Activated CD4-positive, alpha-beta T cell treated with anti-CD3 and anti-CD28 coated beads, Interleukin-2, amount 10 ng/mL, durations not matched to agents 7 days and 5 days (primary cell): Measurements from ENCODE around the gene HDGFL2. TPM values are rescaled to one million over a fixed set of nuclear protein-coding genes. Genes with fewer than 3 reads are reported as not detected.

Experiments used
- CTCF ChIA-PET: fragments of 350-600 bp; sonication (Branson Sonifier 250); formaldehyde crosslinking; loops from one replicate; lab custom pipeline; 2021; ENCODE audit warnings: antibody characterized with exemption; lab: Charles Lee
- POLR2A ChIA-PET: fragments of 350-600 bp; sonication (Branson Sonifier 250); formaldehyde crosslinking; loops from one replicate; lab custom pipeline; 2021; ENCODE audit warnings: antibody characterized with exemption; lab: Charles Lee
- DNase-seq: peaks from one replicate; pipeline ENCODE4 v3.0.0-alpha.2; 2020
- H3K27ac Mint-ChIP-seq: one replicate; pipeline ENCODE4 v1.8.0; 2021; ENCODE audit warnings: mild to moderate bottlenecking, moderate library complexity, mixed read lengths
- H3K27me3 Mint-ChIP-seq: one replicate; pipeline ENCODE4 v1.8.0; 2021; ENCODE audit warnings: mixed read lengths
- H3K36me3 Mint-ChIP-seq: one replicate; pipeline ENCODE4 v1.8.0; 2021; ENCODE audit warnings: low read depth, mixed read lengths
- H3K4me1 Mint-ChIP-seq: one replicate; pipeline ENCODE4 v1.8.0; 2021; ENCODE audit warnings: mixed read lengths
- H3K4me3 Mint-ChIP-seq: one replicate; pipeline ENCODE4 v1.8.0; 2021; ENCODE audit warnings: mild to moderate bottlenecking, moderate library complexity, mixed read lengths
- H3K9me3 Mint-ChIP-seq: one replicate; pipeline ENCODE4 v1.8.0; 2021; ENCODE audit warnings: mixed read lengths
- total RNA-seq, 2 experiments: library from RNA; stranded (reverse); gene quantifications; one replicate each; pipeline ENCODE4 v1.2.3, GENCODE V29; 2021

Gene HDGFL2
- total RNA-seq, result 10 to 100 TPM; 58.3 to 62.1 TPM

GRCh38 chr19:4472174-4472974 is at the start of gene HDGFL2:
HDGFL2 (plus strand) TSS chr19:4472297; CDS start chr19:4472351, 54 bp downstream.
- H3K27ac Mint-ChIP-seq, result peak within 1 kb of the TSS; percentile 76
- H3K36me3 Mint-ChIP-seq, result peaks cover 5% of the 10 kb centered on the region
- H3K27me3 Mint-ChIP-seq, result no peaks in the 10 kb centered on the region
- ChIA-PET CTCF (interaction anchor here (1.6 to 2.0 kb wide), 2 partner anchors 72 to 205 kb away, joined by 4 to 11 read pairs; partner anchors contain the start of gene SH3GL1), POLR2A (interaction anchor here (0.6 kb wide), 1 partner anchor 24 kb away, joined by 3 read pairs; no protein-coding TSS in a partner anchor)
- H3K9me3 Mint-ChIP-seq, result no peaks in the 10 kb centered on the region
- DNase-seq, result no peak
- H3K4me3 Mint-ChIP-seq, result peak within 1 kb of the TSS; percentile 75
- peaks cover 23% of the 10 kb centered on the region for H3K4me1 Mint-ChIP-seq

- no peak overlapping the region for H3K4me3 Mint-ChIP-seq
- no peaks in the 10 kb centered on the region for H3K27me3 Mint-ChIP-seq
- POLR2A ChIA-PET, result no interaction called here
- peaks cover 34% of the 10 kb centered on the region for H3K36me3 Mint-ChIP-seq
- peak overlapping the region; percentile 17 for H3K27ac Mint-ChIP-seq
- H3K9me3 Mint-ChIP-seq, result no peaks in the 10 kb centered on the region
- CTCF ChIA-PET, result no interaction called here
- H3K4me1 Mint-ChIP-seq, result peaks cover 11% of the 10 kb centered on the region
- no peak for DNase-seq
Measured at GRCh38 chr19:4423416-4424126, 48.5 kb upstream of the HDGFL2 start.

DNA sequence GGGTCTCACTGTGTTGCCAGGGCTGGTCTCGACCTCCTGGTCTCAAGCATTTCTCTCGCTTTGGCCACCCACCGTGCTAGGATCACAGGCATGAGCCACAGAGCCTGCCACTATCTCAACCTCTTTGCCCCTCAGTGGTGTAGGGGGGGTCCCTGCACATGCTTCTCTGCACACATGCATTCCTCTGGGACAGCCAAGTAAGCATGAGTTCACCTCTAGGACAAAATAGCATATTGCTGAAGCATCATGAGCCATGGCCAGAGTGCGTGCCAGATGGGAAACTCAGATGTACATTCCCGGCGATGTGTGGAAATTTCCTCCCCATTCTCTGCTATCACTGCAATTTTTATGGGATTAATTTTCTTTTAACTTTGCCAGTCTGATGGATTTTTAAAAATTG is 46.6 kb upstream of the HDGFL2 start:
- peak overlapping the region; percentile 14 for H3K27ac Mint-ChIP-seq
- POLR2A ChIA-PET, result no interaction called here
- H3K27me3 Mint-ChIP-seq, result no peaks in the 10 kb centered on the region
- H3K4me1 Mint-ChIP-seq, result peaks cover 11% of the 10 kb centered on the region
- no peak for DNase-seq
- H3K4me3 Mint-ChIP-seq, result no peak overlapping the region
- H3K9me3 Mint-ChIP-seq, result no peaks in the 10 kb centered on the region
- CTCF ChIA-PET, result no interaction called here
- peaks cover 45% of the 10 kb centered on the region for H3K36me3 Mint-ChIP-seq

DNA sequence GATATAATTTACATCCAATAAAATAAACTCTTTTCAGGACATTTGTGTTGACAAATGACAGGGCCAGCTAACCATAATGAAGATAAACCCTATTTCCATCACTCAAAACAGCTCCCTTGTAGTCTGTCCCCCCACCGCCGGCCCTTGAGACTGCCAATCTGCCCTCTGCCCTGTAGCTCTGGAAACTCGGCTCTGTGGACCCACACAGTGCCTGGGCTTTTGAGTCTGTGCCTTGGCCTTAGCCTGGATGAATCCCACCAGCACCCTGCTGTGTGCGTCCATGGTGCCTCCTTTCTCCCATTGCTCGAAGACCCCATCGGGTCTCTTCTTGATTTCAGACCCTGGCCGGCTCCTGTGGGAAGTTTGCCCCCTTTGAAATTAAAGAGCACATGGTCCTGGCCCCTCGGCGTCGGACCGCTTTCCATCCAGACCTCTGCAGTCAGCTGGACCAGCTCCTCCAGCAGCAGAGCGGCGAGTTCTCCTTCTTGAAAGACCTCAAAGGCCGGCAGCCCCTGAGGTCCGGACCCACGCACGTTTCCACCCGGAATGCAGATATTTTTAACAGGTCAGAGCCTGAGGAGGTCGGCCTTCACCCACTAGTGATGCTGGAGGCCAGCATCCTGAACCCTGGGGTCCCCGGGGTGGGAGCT is 43.6 kb upstream of the HDGFL2 start:
- Mint-ChIP-seq H3K36me3 (peaks cover 46% of the 10 kb centered on the region), H3K27ac (no peak overlapping the region), H3K4me1 (peaks cover 5% of the 10 kb centered on the region), H3K27me3 (no peaks in the 10 kb centered on the region), H3K4me3 (no peak overlapping the region), H3K9me3 (no peaks in the 10 kb centered on the region)
- POLR2A ChIA-PET, result no interaction called here
- DNase-seq, result no peak
- CTCF ChIA-PET, result interaction anchor here (1.0 to 2.0 kb wide), 2 partner anchors 11 to 15 kb away, joined by 3 to 5 read pairs; no protein-coding TSS in a partner anchor

DNA sequence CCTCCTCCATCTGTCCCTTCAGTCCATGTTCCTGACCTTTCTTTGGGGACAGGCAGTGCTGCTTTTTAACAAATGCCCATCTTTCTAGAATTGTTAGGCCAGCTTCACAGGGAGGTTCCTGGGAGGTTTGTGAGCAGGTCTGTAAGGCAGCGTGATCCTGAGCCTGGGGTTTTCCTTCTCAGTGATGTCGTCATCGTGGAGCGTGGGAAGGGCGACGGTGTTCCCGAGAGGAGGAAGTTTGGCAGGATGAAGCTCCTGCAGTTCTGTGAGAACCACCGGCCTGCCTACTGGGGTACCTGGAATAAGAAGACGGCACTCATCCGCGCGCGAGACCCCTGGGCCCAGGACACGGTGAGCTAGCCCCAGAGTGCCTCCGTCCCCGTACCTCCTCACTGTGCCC is 42.8 kb upstream of the HDGFL2 start:
- no peaks in the 10 kb centered on the region for H3K9me3 Mint-ChIP-seq
- ChIA-PET POLR2A (no interaction called here), CTCF (interaction anchor here (1.0 to 2.0 kb wide), 2 partner anchors 12 to 15 kb away, joined by 3 to 5 read pairs; no protein-coding TSS in a partner anchor)
- no peak overlapping the region for H3K27ac Mint-ChIP-seq
- no peaks in the 10 kb centered on the region for H3K27me3 Mint-ChIP-seq
- no peak overlapping the region for H3K4me3 Mint-ChIP-seq
- no peak for DNase-seq
- no peaks in the 10 kb centered on the region for H3K4me1 Mint-ChIP-seq
- peaks cover 42% of the 10 kb centered on the region for H3K36me3 Mint-ChIP-seq

- Mint-ChIP-seq H3K27me3 (no peaks in the 10 kb centered on the region), H3K36me3 (peaks cover 47% of the 10 kb centered on the region), H3K27ac (no peak overlapping the region), H3K4me1 (no peaks in the 10 kb centered on the region), H3K9me3 (no peaks in the 10 kb centered on the region), H3K4me3 (no peak overlapping the region)
- ChIA-PET CTCF (interaction anchor here (2.0 kb wide), 1 partner anchor 13 kb away, joined by 5 read pairs; no protein-coding TSS in a partner anchor), POLR2A (no interaction called here)
- no peak for DNase-seq
Measured at GRCh38 chr19:4429771-4430171, 42.3 kb upstream of the HDGFL2 start.

- no peaks in the 10 kb centered on the region for H3K4me1 Mint-ChIP-seq
- H3K4me3 Mint-ChIP-seq, result no peak overlapping the region
- H3K36me3 Mint-ChIP-seq, result peaks cover 44% of the 10 kb centered on the region
- ChIA-PET CTCF (no interaction called here), POLR2A (no interaction called here)
- no peak for DNase-seq
- no peak overlapping the region for H3K27ac Mint-ChIP-seq
- no peaks in the 10 kb centered on the region for H3K9me3 Mint-ChIP-seq
- H3K27me3 Mint-ChIP-seq, result no peaks in the 10 kb centered on the region
Measured at GRCh38 chr19:4430760-4431159, 41.3 kb upstream of the HDGFL2 start.

GRCh38 chr19:4431296-4431695 is 40.8 kb upstream of the HDGFL2 start:
- ChIA-PET POLR2A (no interaction called here), CTCF (no interaction called here)
- DNase-seq, result no peak
- no peaks in the 10 kb centered on the region for H3K27me3 Mint-ChIP-seq
- H3K4me1 Mint-ChIP-seq, result no peaks in the 10 kb centered on the region
- H3K27ac Mint-ChIP-seq, result no peak overlapping the region
- peaks cover 40% of the 10 kb centered on the region for H3K36me3 Mint-ChIP-seq
- no peaks in the 10 kb centered on the region for H3K9me3 Mint-ChIP-seq
- H3K4me3 Mint-ChIP-seq, result no peak overlapping the region

DNA sequence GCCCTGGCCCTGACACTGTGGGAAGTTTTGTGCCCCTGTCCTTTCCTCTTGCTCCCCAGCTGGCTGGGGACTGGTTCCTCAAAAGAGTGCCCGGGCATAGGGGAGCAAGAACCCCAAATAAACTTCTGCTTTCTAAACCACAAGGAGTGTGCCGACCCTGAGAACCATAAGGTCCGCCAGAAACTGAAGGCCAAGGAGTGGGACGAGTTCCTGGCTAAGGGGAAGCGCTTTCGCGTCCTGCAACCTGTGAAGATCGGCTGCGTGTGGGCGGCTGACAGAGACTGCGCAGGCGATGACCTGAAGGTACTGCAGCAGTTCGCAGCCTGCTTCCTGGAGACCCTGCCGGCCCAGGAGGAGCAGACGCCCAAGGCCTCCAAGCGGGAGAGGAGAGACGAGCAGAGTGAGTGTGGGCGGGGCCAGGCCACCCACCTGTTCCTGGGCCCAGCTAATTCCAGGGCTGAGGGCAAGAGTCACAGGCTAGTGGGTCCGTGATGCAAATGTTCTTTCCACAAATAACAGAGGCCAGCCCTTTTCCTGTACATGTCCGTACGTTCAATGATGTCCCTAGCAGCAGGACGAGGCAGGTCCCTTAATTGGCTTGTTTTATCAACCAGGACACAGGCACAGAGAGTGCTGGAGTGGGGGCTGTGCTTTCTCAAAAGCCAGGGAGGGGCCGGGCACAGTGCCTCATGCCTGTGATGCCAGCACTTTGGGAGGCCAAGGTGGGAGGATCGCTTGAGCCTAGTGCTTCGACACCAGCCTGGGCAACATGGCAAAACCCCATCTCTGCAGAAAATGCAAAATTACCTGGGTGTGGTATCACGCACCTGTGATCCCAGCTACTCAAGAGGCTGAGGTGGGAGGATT is 40.1 kb upstream of the HDGFL2 start:
- POLR2A ChIA-PET, result no interaction called here
- Mint-ChIP-seq H3K4me1 (no peaks in the 10 kb centered on the region), H3K27ac (no peak overlapping the region), H3K4me3 (no peak overlapping the region), H3K27me3 (no peaks in the 10 kb centered on the region), H3K36me3 (peaks cover 40% of the 10 kb centered on the region), H3K9me3 (no peaks in the 10 kb centered on the region)
- DNase-seq, result no peak
- CTCF ChIA-PET, result no interaction called here

GRCh38 chr19:4432918-4433506 is 39.1 kb upstream of the HDGFL2 start:
- H3K4me3 Mint-ChIP-seq, result no peak overlapping the region
- ChIA-PET CTCF (no interaction called here), POLR2A (no interaction called here)
- no peaks in the 10 kb centered on the region for H3K4me1 Mint-ChIP-seq
- peaks cover 40% of the 10 kb centered on the region for H3K36me3 Mint-ChIP-seq
- H3K27ac Mint-ChIP-seq, result no peak overlapping the region
- H3K9me3 Mint-ChIP-seq, result no peaks in the 10 kb centered on the region
- H3K27me3 Mint-ChIP-seq, result no peaks in the 10 kb centered on the region
- DNase-seq, result no peak

GRCh38 chr19:4434391-4434790 is 37.7 kb upstream of the HDGFL2 start:
- no peak overlapping the region for H3K4me3 Mint-ChIP-seq

DNA sequence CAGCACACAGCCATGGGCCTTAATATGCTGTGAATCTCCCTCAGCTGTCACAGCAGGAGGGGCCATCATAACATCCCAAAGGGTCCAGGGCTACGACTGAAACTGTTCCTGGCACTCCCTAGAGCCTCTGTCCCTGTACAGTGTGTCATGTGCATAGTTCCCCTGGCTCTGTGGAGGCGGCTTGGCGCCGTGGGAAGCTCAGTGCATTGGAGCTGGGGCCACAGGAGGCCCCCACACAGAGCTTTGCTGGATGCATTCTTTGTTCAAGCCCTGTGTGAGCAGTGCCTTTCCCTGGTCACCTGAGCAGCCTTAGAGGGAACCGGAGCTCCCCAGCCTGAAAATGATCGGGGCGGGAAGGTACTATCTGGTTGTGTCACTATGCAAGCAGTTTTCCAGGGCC is 35.9 kb upstream of the HDGFL2 start:
- no peak overlapping the region for H3K4me3 Mint-ChIP-seq
- CTCF ChIA-PET, result no interaction called here
- peaks cover 23% of the 10 kb centered on the region for H3K36me3 Mint-ChIP-seq
- no peak for DNase-seq
- POLR2A ChIA-PET, result interaction anchor here (0.6 kb wide), 1 partner anchor 25 kb away, joined by 4 read pairs; no protein-coding TSS in a partner anchor
- H3K9me3 Mint-ChIP-seq, result no peaks in the 10 kb centered on the region
- no peaks in the 10 kb centered on the region for H3K4me1 Mint-ChIP-seq
- H3K27me3 Mint-ChIP-seq, result no peaks in the 10 kb centered on the region
- no peak overlapping the region for H3K27ac Mint-ChIP-seq

More at GRCh38 chr19:4434391-4434790, 37.7 kb upstream of the HDGFL2 start:
- Mint-ChIP-seq H3K27me3 (no peaks in the 10 kb centered on the region), H3K36me3 (peaks cover 32% of the 10 kb centered on the region), H3K9me3 (no peaks in the 10 kb centered on the region), H3K27ac (no peak overlapping the region), H3K4me1 (no peaks in the 10 kb centered on the region)
- POLR2A ChIA-PET, result no interaction called here
- DNase-seq, result no peak
- CTCF ChIA-PET, result interaction anchor here (0.6 kb wide), 1 partner anchor 24 kb away, joined by 4 read pairs; no protein-coding TSS in a partner anchor
